ENCODE measurements around the gene SPATA46. TPM values are rescaled to one million over a fixed set of nuclear protein-coding genes. Genes with fewer than 3 reads are reported as not detected.

The SPATA46 gene
- total RNA-seq, 1 donor from 2014 or later: not detected

DNA sequence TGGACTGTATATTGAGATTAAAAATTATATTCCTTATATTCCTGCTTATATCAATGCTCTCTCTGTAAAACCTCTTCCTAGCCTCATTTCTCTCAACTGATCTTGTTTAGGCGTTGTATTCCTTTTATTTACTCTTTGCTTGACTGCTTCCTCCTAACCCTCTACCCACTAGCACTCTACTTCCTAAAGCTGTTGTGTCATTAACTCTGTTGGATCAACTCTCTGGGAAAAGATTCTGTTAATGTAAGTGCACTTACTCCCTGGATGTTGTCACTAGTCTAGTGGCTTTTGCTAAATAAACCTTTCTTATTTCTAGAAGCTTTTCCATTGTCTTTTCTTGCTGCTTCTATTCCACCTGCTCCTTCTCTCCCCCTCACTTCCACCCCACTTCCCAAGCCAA is 6.5 kb downstream of the SPATA46 start:
- Histone ChIP-seq H3K9ac (ENCODE audit: low read length) (no peak overlapping the region), H3K4me3 (ENCODE audit: insufficient read depth, low read depth, low read length) (no peak overlapping the region), H2AFZ (ENCODE audit: low read depth, low read length) (no peak overlapping the region), H3K4me1 (ENCODE audit: insufficient read depth, low read length) (peaks cover 20% of the 10 kb centered on the region), H3K9me3 (ENCODE audit: insufficient read depth, low read depth, low read length) (no peaks in the 10 kb centered on the region), H3K4me2 (ENCODE audit: low read length) (no peak overlapping the region), H4K20me1 (ENCODE audit: insufficient read depth, low read length) (no peaks in the 10 kb centered on the region), H3K27ac (ENCODE audit: low read depth, low read length) (no peak overlapping the region), H3K36me3 (ENCODE audit: insufficient read depth, low read length) (no peaks in the 10 kb centered on the region), H3K79me2 (ENCODE audit: insufficient read depth, low read length) (no peaks in the 10 kb centered on the region), H3K27me3 (ENCODE audit: insufficient read depth, low read length) (no peaks in the 10 kb centered on the region)
- H3K36me3 Mint-ChIP-seq (ENCODE audit: low read depth, unreplicated experiment): peaks cover 2% of the 10 kb centered on the region
- FAIRE-seq: no peak
- no peak for TF ChIP-seq EZH2 (IDR thresholded peaks at IDR 0.05; ENCODE audit: insufficient read depth, low read length)
- TF ChIP-seq, protein P1, sequence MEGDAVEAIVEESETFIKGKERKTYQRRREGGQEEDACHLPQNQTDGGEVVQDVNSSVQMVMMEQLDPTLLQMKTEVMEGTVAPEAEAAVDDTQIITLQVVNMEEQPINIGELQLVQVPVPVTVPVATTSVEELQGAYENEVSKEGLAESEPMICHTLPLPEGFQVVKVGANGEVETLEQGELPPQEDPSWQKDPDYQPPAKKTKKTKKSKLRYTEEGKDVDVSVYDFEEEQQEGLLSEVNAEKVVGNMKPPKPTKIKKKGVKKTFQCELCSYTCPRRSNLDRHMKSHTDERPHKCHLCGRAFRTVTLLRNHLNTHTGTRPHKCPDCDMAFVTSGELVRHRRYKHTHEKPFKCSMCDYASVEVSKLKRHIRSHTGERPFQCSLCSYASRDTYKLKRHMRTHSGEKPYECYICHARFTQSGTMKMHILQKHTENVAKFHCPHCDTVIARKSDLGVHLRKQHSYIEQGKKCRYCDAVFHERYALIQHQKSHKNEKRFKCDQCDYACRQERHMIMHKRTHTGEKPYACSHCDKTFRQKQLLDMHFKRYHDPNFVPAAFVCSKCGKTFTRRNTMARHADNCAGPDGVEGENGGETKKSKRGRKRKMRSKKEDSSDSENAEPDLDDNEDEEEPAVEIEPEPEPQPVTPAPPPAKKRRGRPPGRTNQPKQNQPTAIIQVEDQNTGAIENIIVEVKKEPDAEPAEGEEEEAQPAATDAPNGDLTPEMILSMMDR (IDR thresholded peaks at IDR 0.05; ENCODE audit: insufficient read depth, low read depth, low read length): no peak
- no peak overlapping the region for H3K27ac Mint-ChIP-seq (ENCODE audit: unreplicated experiment)
- no peak for DNase-seq (ENCODE audit: low read depth)
- peaks cover 19% of the 10 kb centered on the region for H3K4me1 Mint-ChIP-seq (ENCODE audit: low read depth, unreplicated experiment)
- no peaks in the 10 kb centered on the region for H3K9me3 Mint-ChIP-seq (ENCODE audit: unreplicated experiment)
- no peak overlapping the region for H3K4me3 Mint-ChIP-seq (ENCODE audit: unreplicated experiment)
- peaks cover 4% of the 10 kb centered on the region for H3K27me3 Mint-ChIP-seq (ENCODE audit: low read depth, unreplicated experiment)

DNA sequence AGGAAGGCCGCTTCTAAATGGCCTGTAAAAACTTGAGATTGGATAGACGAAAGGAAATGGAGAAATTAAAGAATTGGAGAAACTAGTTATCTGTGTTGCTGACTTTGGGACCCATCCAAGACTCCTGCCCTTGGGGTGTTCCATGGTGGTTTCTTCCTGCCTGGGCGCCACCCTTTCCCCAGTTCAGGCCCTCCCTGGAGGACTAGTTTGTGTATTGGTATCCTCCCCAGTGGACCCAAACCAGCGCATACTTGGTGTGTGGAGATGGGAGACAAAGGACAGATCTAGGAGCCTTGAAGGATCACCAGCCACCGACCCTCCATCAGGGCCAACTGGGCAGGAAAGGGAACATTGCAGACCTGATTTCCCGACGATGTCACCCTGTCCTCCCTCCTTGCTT is 7.1 kb downstream of the SPATA46 start:
- DNase-seq (ENCODE audit: low read depth) (no peak), FAIRE-seq (no peak)
- Mint-ChIP-seq H3K4me1 (ENCODE audit: low read depth, unreplicated experiment) (peaks cover 21% of the 10 kb centered on the region), H3K4me3 (ENCODE audit: unreplicated experiment) (no peak overlapping the region), H3K27me3 (ENCODE audit: low read depth, unreplicated experiment) (peaks cover 6% of the 10 kb centered on the region), H3K9me3 (ENCODE audit: unreplicated experiment) (no peaks in the 10 kb centered on the region), H3K27ac (ENCODE audit: unreplicated experiment) (no peak overlapping the region), H3K36me3 (ENCODE audit: low read depth, unreplicated experiment) (peaks cover 2% of the 10 kb centered on the region)
- TF ChIP-seq, protein P1 (IDR thresholded peaks at IDR 0.05; ENCODE audit: insufficient read depth, low read depth, low read length): no peak
- TF ChIP-seq EZH2 (IDR thresholded peaks at IDR 0.05; ENCODE audit: insufficient read depth, low read length): no peak
- peaks cover 22% of the 10 kb centered on the region for H3K4me1 ChIP-seq (ENCODE audit: insufficient read depth, low read length)
- no peaks in the 10 kb centered on the region for H3K27me3 ChIP-seq (ENCODE audit: insufficient read depth, low read length)
- no peaks in the 10 kb centered on the region for H3K9me3 ChIP-seq (ENCODE audit: insufficient read depth, low read depth, low read length)
- no peak overlapping the region for H3K4me2 ChIP-seq (ENCODE audit: low read length)
- no peaks in the 10 kb centered on the region for H3K79me2 ChIP-seq (ENCODE audit: insufficient read depth, low read length)
- no peaks in the 10 kb centered on the region for H3K36me3 ChIP-seq (ENCODE audit: insufficient read depth, low read length)
- no peak overlapping the region for H3K27ac ChIP-seq (ENCODE audit: low read depth, low read length)
- no peaks in the 10 kb centered on the region for H4K20me1 ChIP-seq (ENCODE audit: insufficient read depth, low read length)
- no peak overlapping the region for H2AFZ ChIP-seq (ENCODE audit: low read depth, low read length)
- H3K9ac ChIP-seq (ENCODE audit: low read length): no peak overlapping the region
- H3K4me3 ChIP-seq (ENCODE audit: insufficient read depth, low read depth, low read length): no peak overlapping the region

DNA sequence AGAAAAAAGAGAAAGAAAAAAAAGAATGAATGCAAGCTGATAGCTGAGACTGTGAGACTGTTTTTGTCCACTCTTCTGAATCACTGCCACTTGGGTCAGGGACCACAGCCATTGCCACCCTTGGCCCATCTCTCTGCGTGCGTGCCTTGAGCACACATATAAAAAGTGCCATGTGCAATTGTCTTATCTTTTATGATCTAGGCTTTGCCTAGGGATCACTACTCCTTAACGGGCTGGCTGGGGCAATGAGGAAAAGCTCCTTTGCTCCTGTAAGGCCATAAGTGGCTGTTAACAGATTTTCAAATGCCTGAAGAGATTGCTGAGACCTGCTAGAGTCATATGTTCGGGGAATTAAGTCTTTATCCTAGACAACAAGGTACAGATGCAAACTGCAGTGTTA is 8.2 kb downstream of the SPATA46 start:
- no peak overlapping the region for H3K27ac Mint-ChIP-seq (ENCODE audit: unreplicated experiment)
- no peak overlapping the region for H3K9ac ChIP-seq (ENCODE audit: low read length)
- H3K27ac ChIP-seq (ENCODE audit: low read depth, low read length): no peak overlapping the region
- TF ChIP-seq, protein P1 (IDR thresholded peaks at IDR 0.05; ENCODE audit: insufficient read depth, low read depth, low read length): no peak
- no peak for TF ChIP-seq EZH2 (IDR thresholded peaks at IDR 0.05; ENCODE audit: insufficient read depth, low read length)
- FAIRE-seq: no peak
- peaks cover 6% of the 10 kb centered on the region for H3K27me3 Mint-ChIP-seq (ENCODE audit: low read depth, unreplicated experiment)
- peaks cover 15% of the 10 kb centered on the region for H3K4me1 Mint-ChIP-seq (ENCODE audit: low read depth, unreplicated experiment)
- no peaks in the 10 kb centered on the region for H3K9me3 ChIP-seq (ENCODE audit: insufficient read depth, low read depth, low read length)
- no peak overlapping the region for H2AFZ ChIP-seq (ENCODE audit: low read depth, low read length)
- no peaks in the 10 kb centered on the region for H3K27me3 ChIP-seq (ENCODE audit: insufficient read depth, low read length)
- DNase-seq (ENCODE audit: low read depth): no peak
- H4K20me1 ChIP-seq (ENCODE audit: insufficient read depth, low read length): no peaks in the 10 kb centered on the region
- peaks cover 19% of the 10 kb centered on the region for H3K4me1 ChIP-seq (ENCODE audit: insufficient read depth, low read length)
- H3K36me3 ChIP-seq (ENCODE audit: insufficient read depth, low read length): no peaks in the 10 kb centered on the region
- no peaks in the 10 kb centered on the region for H3K79me2 ChIP-seq (ENCODE audit: insufficient read depth, low read length)
- no peaks in the 10 kb centered on the region for H3K9me3 Mint-ChIP-seq (ENCODE audit: unreplicated experiment)
- no peak overlapping the region for H3K4me3 ChIP-seq (ENCODE audit: insufficient read depth, low read depth, low read length)
- peaks cover 2% of the 10 kb centered on the region for H3K36me3 Mint-ChIP-seq (ENCODE audit: low read depth, unreplicated experiment)
- H3K4me3 Mint-ChIP-seq (ENCODE audit: unreplicated experiment): no peak overlapping the region
- no peak overlapping the region for H3K4me2 ChIP-seq (ENCODE audit: low read length)
